Left ventricle myocardium superior (tissue), 1 donor: Measurements from ENCODE around the gene EDDM13. TPM values are rescaled to one million over a fixed set of nuclear protein-coding genes. Genes with fewer than 3 reads are reported as not detected.
"Not testable (repeated sequence)": the region's sequence is repeated elsewhere in the genome, so short reads cannot be mapped to it uniquely, and the experiment has no call there.

Experiments used
- ATAC-seq: fragments of 200-7000 bp; cut with Tn5 transposase; one replicate; pipeline ENCODE4 v1.9.1; 2020; ENCODE audit warnings: mild to moderate bottlenecking, moderate library complexity
- DNase-seq: peaks from one replicate; pipeline ENCODE4 v3.0.0-alpha.2; 2020
- intact Hi-C: fragments of 100-400 bp; cut with micrococcal nuclease; formaldehyde crosslinking; loops from one replicate; pipeline ENCODE4 v1.11.0; 2022
- long read RNA-seq: library from polyadenylated mRNA; unstranded; transcript quantifications from one replicate; pipeline ENCODE4 v2.0.0, GENCODE V29; 2021
- total RNA-seq: library from RNA; stranded (reverse); fragmentation: NEBNext Ultra II Directional; extraction: Animal tissue kit (Norgen Biotek cat#: 25700); gene quantifications from one replicate; pipeline ENCODE4 v1.2.1, GENCODE V29; 2021
- donor health status: DM: no; HTN: yes; CAD: no; lungs with severe emphysema.

The EDDM13 gene
- total RNA-seq = not detected
- long read RNA-seq = 0 reads

DNA sequence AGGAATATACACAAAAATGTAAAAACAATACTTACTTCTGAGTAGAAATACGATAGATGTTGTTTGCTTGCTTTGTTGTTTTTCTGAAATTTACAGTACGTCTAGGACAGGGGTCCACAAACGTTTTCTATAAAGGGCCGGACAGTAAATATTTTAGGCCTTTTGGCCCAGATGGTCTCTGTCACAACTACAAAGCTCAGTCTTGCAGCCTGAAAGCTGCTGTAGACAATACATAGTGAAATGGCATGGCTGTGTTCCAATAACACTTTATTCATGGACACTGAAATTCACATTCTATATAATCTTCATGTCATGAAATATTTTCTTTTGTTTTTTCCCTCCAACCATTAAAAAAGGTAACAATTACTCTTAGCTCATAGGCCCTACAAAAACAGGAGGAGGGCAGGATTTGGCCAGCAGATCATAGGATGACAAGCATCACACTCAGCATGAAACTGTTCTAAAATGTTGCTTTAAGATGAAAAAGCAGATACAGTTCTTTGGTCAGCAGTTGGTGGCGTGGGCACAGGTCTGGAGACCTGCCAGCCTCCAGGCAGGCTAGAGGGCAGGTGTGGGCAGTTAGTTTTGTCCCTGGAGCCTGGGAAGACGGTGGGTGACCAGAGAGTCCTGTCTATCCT lies at the start of gene EDDM13:
Gene EDDM13, plus strand, starts transcription at position 588 of the 638 bp plus-strand sequence. CDS start 87 bp downstream, outside the sequence.
- intact Hi-C loops = no loop called here
- ATAC-seq = no peak
- DNase-seq = no peak

DNA sequence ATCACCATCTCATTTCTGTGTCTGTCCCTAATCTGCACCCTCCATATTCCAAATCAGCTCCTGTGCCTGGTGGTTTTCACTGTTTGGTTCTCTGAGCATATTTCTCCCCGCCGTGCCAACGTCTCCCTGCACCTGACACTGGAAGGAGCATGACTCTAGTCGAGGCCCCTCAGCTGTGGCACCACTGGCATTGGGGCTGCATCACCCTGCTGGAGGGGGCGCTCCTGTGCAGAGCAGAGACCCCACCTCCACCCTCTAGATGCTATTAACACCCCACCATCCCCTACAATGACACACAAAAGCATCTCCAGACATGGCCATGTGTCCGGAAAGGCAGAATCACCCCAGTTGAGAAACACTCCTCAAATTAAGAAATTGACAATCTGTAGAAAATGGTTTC lies 49.6 kb upstream of the EDDM13 start:
- ATAC-seq = no peak
- no peak for DNase-seq

GRCh38 chr19:56223481-56223880 lies 49.1 kb upstream of the EDDM13 start:
- DNase-seq (no peak), ATAC-seq (no peak)
- intact Hi-C loops = no loop called here

More for the DNA sequence above, 49.6 kb upstream of the EDDM13 start:
- intact Hi-C loops = no loop called here

- no peak for ATAC-seq
Observed at GRCh38 chr19:56245121-56245740, 27.3 kb upstream of the EDDM13 start.

GRCh38 chr19:56245764-56246163 lies 26.8 kb upstream of the EDDM13 start:
- intact Hi-C loops, DNase-seq, ATAC-seq: not testable (repeated sequence)

More at GRCh38 chr19:56245121-56245740, 27.3 kb upstream of the EDDM13 start:
- intact Hi-C loops = no loop called here
- no peak for DNase-seq

DNA sequence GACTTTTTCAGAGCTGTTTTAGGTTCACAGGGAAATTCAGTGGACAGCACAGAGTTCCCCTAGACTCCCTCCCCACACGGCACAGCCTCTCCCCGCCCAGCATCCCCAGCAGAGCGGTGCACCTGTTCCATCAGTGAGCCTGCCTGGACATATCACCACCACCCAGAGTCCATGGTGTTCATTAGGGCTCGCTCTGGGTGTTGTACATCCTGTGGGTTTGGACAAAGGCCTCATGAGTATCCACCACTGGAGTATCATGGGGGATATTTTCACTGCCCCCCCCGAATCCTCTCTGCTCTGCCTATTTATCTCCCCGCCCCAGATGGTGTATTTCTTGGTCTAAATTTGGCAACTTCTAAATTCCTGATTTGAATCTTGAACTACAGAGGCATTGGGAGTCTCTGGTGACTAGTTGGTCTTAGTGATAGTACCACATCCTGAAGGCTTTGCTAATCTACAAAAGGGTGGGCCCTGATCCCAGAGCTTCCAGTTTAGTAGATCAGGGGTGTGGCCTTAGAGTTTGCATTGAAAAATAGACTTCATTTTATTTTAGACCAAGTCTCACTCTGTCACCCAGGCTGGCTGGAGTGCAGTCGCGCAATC lies 23.7 kb upstream of the EDDM13 start:
- ATAC-seq, intact Hi-C loops, DNase-seq: not testable (repeated sequence)

- peak; percentile 80 for DNase-seq
- intact Hi-C loops = loop anchor here (5.0 kb wide), 1 partner anchor 99 kb away; no protein-coding TSS in a partner anchor
- peak; percentile 72 for ATAC-seq
Observed at GRCh38 chr19:56252699-56253422, 19.7 kb upstream of the EDDM13 start.

DNA sequence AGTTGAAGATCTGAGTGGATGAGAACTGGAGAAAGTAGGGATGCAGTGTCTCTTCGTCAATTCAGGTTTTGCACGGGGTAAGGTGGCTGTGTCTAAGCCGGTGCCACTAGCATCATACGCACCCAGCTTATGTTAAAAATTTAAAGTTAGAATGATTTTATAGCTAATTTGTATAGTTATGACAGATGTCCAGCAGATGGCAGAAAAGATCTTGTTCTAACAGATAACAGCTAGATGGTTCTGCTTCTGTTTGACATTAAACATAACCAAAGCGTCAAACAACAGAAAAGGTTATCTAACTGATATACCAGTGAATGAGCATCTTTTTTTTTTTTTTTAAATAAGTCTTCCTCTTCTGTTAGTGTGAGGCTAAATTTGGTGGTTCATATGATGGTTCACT lies 18.8 kb upstream of the EDDM13 start:
- peak; percentile 60 for ATAC-seq
- no peak for DNase-seq
- intact Hi-C loops = loop anchor here (5.0 kb wide), 1 partner anchor 99 kb away; no protein-coding TSS in a partner anchor

DNA sequence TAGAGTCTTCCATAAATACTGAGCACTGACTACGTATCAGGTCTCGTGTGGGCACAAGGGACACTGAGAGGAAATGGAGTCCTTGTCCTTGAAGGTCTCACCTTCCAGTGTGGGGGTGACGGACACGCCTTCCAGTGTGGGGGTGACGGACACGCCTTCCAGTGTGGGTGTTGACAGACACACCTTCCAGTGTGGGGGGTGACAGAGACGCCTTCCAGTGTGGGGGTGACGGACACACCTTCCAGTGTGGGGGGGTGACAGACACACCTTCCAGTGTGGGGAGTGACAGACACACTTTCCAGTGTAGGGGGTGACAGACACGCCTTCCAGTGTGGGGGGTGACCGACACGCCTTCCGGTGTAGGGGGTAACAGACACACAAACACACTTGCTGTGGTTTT lies 14.3 kb upstream of the EDDM13 start:
- intact Hi-C loops = no loop called here
- no peak for ATAC-seq
- DNase-seq = no peak

GRCh38 chr19:56261145-56261544 lies 11.4 kb upstream of the EDDM13 start:
- no peak for DNase-seq
- intact Hi-C loops = no loop called here
- no peak for ATAC-seq

DNA sequence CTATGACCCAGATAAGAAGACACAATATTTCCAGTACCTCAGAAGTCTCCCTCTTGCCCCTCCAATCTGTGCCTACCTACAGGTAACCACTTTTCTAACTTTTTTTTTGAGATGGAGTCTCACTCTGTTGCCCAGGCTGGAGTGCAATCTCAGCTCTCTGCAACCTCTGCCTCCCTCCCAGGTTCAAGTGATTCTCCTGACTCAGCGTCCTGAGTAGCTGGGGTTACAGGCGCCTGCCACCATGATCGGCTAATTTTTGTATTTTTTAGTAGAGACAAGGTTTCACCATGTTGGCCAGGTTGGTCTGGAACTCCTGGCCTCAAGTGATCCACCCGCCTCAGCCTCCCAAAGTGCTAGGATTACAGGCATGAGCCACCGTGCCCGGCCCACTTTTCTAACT lies 10.6 kb upstream of the EDDM13 start:
- DNase-seq, intact Hi-C loops, ATAC-seq: not testable (repeated sequence)

DNA sequence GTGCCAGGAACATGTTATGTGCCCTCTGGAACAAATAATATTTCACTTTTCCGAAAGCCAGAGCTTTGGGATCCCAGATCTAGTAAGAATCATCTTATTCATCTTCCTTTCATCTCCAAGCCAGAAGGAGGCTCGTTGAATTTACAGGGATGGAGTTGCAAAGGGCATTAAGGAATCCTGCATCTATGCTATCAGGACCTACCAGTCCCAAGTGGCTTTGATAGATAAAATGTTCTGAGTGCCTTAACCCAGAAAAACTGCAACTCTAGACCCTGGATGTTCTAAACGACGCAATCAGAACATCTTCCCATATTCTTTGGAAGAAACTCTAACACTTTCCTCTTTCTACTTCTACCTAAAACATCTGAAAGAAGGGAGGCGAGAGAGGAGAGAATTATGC lies 9.2 kb upstream of the EDDM13 start:
- no peak for DNase-seq

GRCh38 chr19:56266051-56266450 lies 6.5 kb upstream of the EDDM13 start:
- peak; percentile 55 for ATAC-seq
- no peak for DNase-seq
- intact Hi-C loops = no loop called here

More for the DNA sequence above, 9.2 kb upstream of the EDDM13 start:
- ATAC-seq = no peak
- intact Hi-C loops = no loop called here

- intact Hi-C loops = no loop called here
- DNase-seq (no peak), ATAC-seq (no peak)
Observed at GRCh38 chr19:56269348-56269747, 3.2 kb upstream of the EDDM13 start.

DNA sequence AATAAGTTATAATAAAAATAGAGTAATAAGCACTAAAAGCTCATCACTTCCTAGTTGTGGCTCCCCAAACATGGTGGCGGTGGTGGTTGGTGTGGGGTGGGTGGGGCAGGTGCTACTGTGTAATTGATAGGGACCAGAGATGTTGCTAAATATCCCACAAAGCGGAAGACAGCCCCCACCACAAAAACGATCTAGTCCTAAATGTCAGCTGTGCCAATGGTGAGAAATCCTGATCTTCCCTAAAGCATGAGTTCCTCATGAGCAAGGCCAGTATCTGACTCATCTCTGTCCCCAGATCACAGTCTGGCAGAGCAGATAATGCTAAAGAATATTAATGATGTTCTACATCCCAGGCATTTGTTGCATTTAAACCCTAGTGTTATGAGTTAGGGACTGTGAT lies 1.9 kb upstream of the EDDM13 start:
- no peak for ATAC-seq
- intact Hi-C loops = no loop called here
- DNase-seq = no peak

- intact Hi-C loops = no loop called here
- no peak for ATAC-seq
Observed at GRCh38 chr19:56271151-56271550, 1.4 kb upstream of the EDDM13 start.

GRCh38 chr19:56273563-56274117 lies 1.1 kb downstream of the EDDM13 start:
- intact Hi-C loops = no loop called here
- ATAC-seq (no peak), DNase-seq (no peak)

More at GRCh38 chr19:56271151-56271550, 1.4 kb upstream of the EDDM13 start:
- no peak for DNase-seq

DNA sequence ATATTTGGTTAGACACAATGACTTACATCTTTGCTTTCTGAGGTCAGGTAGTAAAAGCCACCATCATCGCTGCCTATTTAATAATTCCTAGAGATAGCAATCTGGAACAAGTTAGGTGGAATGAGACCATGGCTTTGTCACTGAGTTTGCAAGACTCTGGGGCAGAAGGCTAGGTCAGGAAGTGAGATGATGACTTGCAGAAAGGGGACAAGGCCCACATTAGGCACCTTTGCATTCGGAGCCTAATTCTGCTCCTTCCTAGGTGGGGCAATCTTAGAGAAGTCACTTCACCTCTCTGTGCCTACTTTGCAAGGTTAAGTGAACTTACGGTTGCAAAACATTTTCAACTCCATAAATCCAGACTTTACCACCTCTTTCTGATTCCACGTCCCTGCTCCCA lies 10.3 kb downstream of the EDDM13 start:
- ATAC-seq (no peak), DNase-seq (no peak)
- intact Hi-C loops = no loop called here

- no peak for DNase-seq
- intact Hi-C loops = no loop called here
- ATAC-seq = no peak
Observed at GRCh38 chr19:56284746-56285145, 12.2 kb downstream of the EDDM13 start.
